Suprapubic skin (tissue), 4 donors: Measurements from ENCODE around the gene ROR2.

Experiments
- CTCF ChIP-seq, 2 donors: fragments of 200-600 bp in 1 of 2; fragments of 450-650 bp in 1 of 2; sonication (generic) in 1 of 2; IDR thresholded peaks; one replicate each; pipeline ENCODE4 v1.5.1; 2016 to 2019; ENCODE audit warnings: antibody characterized with exemption in 2 of 2, mild to moderate bottlenecking in 1 of 2, moderate library complexity in 1 of 2
- EP300 ChIP-seq: sonication (generic); formaldehyde crosslinking; IDR thresholded peaks from one replicate; pipeline ENCODE4 v1.6.1; 2017; ENCODE audit warnings: antibody characterized with exemption
- POLR2A ChIP-seq, 2 donors: fragments of 450-650 bp; IDR thresholded peaks; one replicate each; pipeline ENCODE4 v1.6.1; 2017; ENCODE audit warnings: antibody characterized with exemption in 2 of 2, mild to moderate bottlenecking in 2 of 2, moderate library complexity in 2 of 2
- POLR2AphosphoS5 ChIP-seq, 3 donors: sonication (generic); formaldehyde crosslinking; IDR thresholded peaks; one replicate each; pipeline ENCODE4 v1.6.1; 2017; ENCODE audit warnings: antibody characterized with exemption in 3 of 3

- peak; percentile 56 to 91 for TF ChIP-seq CTCF (IDR thresholded peaks at IDR 0.05)
- TF ChIP-seq POLR2AphosphoS5 (IDR thresholded peaks at IDR 0.05) = no peak
- TF ChIP-seq POLR2A (IDR thresholded peaks at IDR 0.05) = no peak
- TF ChIP-seq EP300 = no peak
These were observed 268.3 kb downstream of the ROR2 start for GRCh38 chr9:91681461-91682305.
